T-helper 9 cell (primary cell): ENCODE results near the gene USP2.

Source experiments
- DNase-seq: peaks from one replicate; pipeline ENCODE4 v3.0.0-alpha.2; 2020

The USP2 gene

GRCh38 chr11:119340335-119341221, 40.9 kb downstream of the USP2 start, which contains the start of gene C1QTNF5:
Gene C1QTNF5, minus strand, starts transcription at chr11:119340883. Its CDS starts 486 bp downstream, at chr11:119340397.
- no peak for DNase-seq

GRCh38 chr11:119339589-119340334, 41.7 kb downstream of the USP2 start:
- peak; percentile 44 for DNase-seq

DNA sequence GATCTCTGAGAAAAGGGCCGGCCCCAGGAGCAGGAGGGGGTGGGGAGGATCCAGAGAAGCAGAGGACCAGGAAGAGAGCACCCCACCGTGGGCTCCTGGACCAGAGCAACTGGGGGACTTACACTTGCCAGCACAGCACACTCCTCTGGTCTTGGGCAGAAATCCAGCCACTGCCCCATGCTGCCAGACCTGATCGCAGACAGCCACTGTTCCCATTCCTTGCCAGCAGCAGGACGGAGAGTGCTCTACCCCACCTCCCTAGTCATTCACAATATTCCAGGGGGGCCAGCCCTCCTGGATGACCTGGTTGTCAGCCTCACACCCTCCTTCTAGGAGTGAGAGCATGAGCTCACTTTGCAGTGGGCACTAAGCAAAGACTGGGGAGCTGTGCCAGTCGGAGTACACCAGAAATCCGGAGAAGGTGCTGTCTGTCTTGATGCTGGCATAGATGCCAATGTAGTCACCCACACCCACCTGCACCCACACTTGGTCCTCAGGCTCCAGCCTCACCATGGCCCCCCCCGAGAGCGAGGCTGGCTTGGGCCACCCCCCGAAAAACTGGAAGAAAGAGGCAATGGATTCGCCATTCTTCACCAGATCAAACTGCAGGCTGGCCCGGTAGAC, 42.4 kb downstream of the USP2 start:
- no peak for DNase-seq

DNA sequence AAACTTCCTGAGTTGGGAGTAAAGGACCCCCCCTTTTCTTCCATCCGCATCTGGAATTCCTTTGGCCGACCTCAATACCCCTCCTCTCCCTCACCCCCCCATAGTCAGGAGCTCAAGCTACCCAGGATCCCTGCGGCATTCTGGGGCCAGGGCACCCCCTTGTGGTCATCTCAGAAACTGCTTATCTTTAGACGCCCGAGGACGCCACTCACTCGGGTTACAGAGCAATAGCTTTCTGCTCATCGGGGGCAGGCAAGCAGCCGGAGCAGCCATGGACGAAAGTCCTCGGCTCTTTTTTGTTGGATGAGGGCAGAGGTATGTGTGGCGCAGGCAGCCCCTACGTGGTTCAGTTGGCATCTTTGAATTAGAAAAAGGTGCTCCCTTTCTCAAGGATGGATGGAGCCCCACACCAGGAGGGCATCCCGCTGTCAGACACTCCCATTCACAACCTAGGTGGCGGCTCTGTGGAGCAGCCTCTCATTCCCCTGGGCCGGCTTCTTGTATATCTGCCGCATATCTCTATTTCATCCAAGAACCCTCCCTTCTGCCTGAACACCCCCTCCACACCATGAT, 43.1 kb downstream of the USP2 start:
- DNase-seq = peak; percentile 61

GRCh38 chr11:119337581-119338317, 43.7 kb downstream of the USP2 start:
- no peak for DNase-seq

- no peak for DNase-seq
These were observed 44.6 kb downstream of the USP2 start for GRCh38 chr11:119336744-119337469.

DNA sequence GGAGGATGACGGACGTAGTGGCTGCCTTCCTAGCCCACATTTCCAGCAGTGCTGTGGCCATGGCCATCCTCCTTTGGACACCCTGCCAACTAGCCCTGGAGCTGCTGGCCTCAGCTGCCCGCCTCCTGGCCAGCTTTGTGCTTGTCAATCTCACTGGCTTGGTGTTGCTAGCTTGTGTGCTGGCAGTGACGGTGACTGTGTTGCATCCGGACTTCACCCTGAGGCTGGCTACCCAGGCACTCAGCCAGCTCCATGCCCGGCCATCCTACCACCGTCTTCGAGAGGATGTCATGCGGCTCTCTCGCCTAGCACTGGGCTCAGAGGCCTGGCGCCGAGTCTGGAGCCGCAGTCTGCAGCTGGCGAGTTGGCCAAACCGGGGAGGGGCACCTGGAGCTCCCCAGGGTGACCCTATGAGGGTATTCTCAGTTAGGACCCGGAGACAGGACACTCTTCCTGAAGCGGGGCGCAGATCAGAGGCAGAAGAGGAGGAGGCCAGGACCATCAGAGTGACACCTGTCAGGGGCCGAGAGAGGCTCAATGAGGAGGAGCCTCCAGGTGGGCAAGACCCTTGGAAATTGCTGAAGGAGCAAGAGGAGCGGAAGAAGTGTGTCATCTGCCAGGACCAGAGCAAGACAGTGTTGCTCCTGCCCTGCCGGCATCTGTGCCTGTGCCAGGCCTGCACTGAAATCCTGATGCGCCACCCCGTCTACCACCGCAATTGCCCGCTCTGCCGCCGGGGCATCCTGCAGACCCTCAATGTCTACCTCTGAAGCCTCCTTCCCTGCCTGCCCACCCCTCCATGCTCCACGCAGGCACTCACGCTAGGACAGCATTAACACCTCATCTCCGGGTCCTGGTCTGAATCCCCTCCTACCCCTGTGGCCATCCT, 45.6 kb downstream of the USP2 start:
- DNase-seq = no peak

DNA sequence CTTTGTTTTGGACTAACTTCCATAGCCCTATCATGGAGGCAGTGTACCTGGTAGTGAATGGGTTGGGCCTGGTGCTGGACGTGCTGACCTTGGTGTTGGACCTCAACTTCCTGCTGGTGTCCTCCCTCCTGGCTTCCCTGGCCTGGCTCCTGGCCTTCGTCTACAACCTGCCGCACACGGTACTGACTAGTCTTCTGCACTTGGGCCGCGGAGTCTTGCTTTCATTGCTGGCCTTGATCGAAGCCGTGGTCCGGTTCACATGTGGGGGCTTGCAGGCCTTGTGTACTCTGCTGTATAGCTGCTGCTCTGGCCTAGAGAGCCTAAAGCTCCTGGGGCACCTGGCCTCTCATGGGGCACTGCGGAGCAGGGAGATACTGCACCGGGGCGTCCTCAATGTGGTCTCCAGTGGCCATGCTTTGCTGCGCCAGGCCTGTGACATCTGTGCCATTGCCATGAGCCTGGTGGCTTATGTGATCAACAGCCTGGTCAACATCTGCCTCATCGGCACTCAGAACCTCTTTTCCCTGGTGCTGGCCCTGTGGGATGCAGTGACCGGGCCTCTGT, 46.3 kb downstream of the USP2 start:
- no peak for DNase-seq

DNA sequence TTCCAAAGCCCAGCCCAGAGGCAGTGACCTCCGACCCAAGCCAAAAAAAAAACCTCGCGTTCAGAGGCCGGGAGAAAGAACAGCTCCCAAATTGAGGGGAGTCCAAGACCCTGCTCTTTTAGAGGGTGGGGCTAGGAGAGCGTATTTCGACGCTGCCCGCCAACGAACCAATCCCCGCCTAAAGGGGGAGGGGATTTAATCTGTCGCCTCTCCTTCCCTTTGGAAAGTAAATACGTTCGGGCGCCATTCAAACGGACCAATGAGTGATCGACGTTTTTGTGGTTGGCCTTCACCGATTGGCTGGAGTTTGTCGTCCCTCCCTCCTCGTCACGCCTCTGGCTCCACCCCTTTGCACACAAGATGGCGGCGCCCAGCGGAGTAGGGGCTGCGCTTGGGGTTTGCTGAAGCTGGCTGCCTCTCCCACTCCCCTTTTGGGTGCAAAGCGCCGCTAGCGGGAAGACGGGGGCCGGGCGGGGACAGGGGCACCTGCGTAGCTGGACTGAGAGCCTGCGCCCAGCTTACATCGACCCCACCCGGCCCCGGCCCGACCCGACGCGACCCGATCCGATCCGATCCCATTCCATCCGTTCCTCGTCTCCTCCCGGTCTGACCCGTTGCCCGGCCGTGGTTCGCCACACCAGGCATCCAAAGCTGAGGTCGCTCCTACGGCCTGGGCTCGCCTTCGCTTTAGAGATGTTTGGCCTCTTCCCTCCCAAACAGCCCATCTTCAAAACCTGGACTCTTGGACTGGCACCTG, 47.1 kb downstream of the USP2 start, which contains the start of gene RNF26:
RNF26 (plus strand) TSS at position 354 of the 757 bp plus-strand sequence. CDS start 596 bp downstream, outside the sequence.
- DNase-seq = peak; percentile 90

- no peak for DNase-seq
These were observed 49.3 kb downstream of the USP2 start for GRCh38 chr11:119332111-119332765.

- DNase-seq = no peak
These were observed 51.3 kb downstream of the USP2 start for GRCh38 chr11:119330237-119330636.

- DNase-seq = no peak
These were observed 52.2 kb downstream of the USP2 start for GRCh38 chr11:119329320-119329719.

GRCh38 chr11:119324189-119324588, 57.3 kb downstream of the USP2 start:
- DNase-seq = no peak

DNA sequence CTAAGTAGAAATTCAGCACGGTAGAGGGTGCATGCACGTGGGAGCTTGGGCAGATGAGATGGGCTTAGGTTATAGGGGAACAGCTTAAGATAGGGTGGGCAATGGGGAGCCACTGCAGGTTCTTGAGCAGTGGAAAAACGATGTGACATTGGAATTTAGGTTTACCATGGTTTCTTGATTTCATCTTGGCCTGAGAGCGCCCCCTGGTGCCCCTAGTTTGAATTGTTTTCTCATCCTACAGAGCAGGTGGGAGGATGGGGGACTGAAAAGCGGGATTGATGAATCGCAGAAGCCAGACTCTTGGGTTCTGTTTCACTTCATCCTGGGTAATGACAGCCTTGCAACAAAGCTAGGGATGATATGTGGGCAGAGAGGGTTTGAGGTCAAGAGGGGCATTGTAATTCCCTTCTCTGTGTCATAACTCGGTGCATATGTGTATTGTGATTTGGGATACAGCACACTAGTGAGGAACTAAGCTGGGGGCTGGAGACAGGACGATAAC, 57.9 kb downstream of the USP2 start:
- DNase-seq = peak; percentile 85

GRCh38 chr11:119322921-119323531, 58.5 kb downstream of the USP2 start:
- no peak for DNase-seq

DNA sequence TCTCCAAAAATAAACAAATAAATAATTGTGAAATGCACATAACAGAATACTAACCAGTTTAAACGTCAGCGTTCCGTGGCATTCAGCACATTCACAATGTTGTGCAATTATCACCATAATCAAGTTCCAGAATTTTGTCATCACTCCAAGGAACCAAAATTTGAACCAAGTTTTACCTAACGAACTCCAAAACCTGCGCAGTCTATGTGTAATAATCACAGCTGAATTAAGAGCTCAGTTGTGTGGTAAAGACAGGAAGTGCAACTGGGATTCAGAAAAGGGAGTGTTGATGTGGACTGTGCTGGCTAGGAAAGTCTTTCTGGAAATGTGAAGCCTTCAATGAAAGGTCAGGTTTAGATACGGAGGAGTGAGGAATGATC, 59.1 kb downstream of the USP2 start:
- no peak for DNase-seq

DNA sequence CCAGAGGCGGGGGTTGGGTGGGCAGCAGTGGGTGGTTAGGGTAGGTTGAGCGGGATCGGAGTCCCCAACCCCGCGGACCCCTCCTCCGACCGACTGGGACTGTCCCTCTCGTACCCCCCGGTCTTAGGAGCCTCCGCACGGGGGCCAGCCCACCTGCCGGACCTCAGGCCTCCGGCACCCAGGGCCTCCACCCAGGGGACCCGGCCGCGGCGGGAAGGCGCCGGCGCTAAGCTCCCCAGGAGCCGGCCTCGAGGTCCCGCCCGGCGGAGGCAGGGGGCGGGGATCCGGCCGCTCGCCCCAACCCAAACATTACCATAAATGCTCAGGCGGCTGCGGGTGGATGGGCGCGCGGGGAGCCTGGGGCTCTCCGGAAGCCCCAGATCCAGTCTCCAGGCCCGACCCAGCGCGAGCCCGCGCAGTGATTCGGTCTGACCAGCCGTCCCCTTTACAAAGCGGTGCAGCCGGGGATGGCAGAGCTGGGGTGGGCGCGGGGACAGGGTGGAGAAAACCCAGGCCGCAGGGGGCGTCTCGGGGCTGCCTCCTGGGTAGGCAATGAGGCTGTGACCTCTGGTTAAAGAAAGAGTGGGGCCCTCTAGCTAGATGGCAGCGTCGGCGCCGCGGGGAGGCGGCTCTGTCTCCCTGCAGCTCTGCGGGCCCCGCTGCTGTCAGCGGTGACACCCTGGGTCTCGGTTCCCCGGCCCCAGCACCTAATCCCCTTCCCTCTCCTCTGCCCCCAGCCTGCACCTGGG, 60.5 kb downstream of the USP2 start:
- peak; percentile 48 for DNase-seq
